IPS-18c (cell line): ENCODE results near the gene DLD.
"Not testable (repeated sequence)": the region's sequence is repeated elsewhere in the genome, so short reads cannot be mapped to it uniquely, and the experiment has no call there.

Source experiments
- H3K4me3 ChIP-seq: 2 replicates; pipeline ENCODE4 v1.7.0; 2013; ENCODE audit warnings: low read depth, mild to moderate bottlenecking, low read length, moderate library complexity; ENCODE audit not compliant: insufficient read depth
- H3K9me3 ChIP-seq: one replicate; pipeline ENCODE4 v1.6.1; 2013; ENCODE audit warnings: mild to moderate bottlenecking, low read length, moderate library complexity; ENCODE audit not compliant: control insufficient read depth, insufficient read depth

Gene DLD

GRCh38 chr7:107865956-107866775 is 24.8 kb upstream of the DLD start:
- Histone ChIP-seq H3K4me3 (no peak overlapping the region), H3K9me3 (no peaks in the 10 kb centered on the region)

GRCh38 chr7:107867858-107868466 is 23.0 kb upstream of the DLD start:
- Histone ChIP-seq H3K9me3 (no peaks in the 10 kb centered on the region), H3K4me3 (no peak overlapping the region)

DNA sequence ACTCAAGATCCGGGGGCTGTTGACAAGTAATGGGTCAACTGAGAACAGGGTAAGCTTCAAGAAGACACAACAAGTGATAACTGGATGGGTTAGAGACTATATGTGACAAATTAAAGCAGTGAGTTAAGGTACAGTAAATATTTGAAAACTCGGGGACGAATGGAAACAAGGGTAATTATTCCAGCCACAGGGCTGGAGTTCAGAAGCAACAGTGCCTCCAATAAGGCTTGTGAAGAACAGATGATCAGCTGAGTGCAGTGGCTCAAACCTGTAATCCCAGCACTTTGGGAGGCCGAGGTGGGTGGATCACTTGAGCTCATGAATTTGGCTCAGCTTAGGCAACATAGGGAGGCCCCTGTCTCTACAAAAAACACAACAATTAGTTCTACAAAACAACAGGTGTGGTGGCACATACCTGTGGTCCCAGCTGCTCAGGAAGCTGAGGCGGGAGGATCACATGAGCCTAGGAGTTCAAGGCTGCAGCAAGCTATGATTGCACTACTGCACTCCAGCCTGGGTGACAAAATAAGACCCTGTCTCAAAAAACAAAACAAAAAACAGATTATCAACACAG is 20.5 kb upstream of the DLD start:
- no peak overlapping the region for H3K4me3 ChIP-seq
- H3K9me3 ChIP-seq = no peaks in the 10 kb centered on the region

- no peaks in the 10 kb centered on the region for H3K9me3 ChIP-seq
- no peak overlapping the region for H3K4me3 ChIP-seq
These were observed 16.9 kb upstream of the DLD start for GRCh38 chr7:107874111-107874510.

DNA sequence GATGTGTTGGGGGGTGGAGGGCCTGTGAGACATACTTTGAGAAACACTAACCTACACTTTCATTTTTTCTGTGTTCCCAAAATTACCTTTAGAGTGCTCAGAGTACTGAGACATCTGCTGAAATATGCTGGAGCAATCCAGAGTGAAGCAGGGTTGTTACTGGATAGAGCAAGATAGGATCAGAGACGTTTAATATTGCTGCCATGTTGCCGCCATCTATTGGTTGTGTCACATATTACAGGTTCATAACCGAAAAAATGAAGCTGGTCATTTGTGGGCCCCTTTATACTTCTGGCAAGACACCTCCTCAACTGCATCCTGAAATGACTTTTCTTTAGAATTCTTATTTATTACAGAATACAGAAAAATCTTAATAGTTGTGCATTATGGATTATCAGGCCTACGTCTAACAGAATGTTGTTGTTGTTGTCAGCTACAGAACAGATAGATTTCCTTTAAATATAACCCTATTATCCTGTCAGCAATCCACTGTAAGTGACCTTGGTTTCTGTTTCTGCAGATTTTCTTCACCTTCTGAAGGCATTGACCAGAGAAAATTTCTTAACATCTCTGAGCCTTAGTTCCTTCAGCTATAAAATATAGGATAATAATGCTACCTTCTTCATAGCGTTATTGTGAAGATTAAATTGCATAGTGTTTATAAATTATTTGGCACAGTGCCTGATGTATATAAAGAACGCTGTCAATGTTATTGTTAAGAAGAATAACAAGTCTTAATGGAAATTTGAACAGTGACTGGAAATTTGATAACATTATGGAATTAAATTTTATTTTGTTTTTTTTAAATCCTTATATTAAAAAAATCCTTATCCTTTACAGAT is 16.2 kb upstream of the DLD start:
- Histone ChIP-seq H3K9me3 (no peaks in the 10 kb centered on the region), H3K4me3 (no peak overlapping the region)

DNA sequence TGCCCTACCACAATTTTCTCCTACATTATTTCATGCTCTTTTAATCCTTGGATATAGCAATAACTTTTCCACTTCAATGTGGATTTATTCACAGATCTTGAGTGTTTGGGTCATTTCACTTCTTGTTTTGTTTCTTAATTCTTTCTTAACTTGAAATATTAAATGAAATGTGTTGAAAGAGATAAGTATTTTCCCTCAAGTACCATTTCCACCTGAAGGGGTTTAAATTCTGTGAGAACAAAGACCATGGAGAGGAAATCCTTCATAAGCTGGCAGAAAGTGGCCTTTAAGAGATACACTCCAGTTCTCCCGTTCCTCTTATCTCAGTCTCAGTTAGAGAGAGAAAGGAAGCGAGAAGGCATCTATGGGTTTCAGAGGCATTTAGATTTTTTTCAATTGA is 14.1 kb upstream of the DLD start:
- Histone ChIP-seq H3K9me3 (no peaks in the 10 kb centered on the region), H3K4me3 (no peak overlapping the region)

GRCh38 chr7:107877731-107878382 is 13.1 kb upstream of the DLD start:
- Histone ChIP-seq H3K9me3 (no peaks in the 10 kb centered on the region), H3K4me3 (no peak overlapping the region)

GRCh38 chr7:107878636-107879035 is 12.3 kb upstream of the DLD start:
- Histone ChIP-seq H3K4me3 (no peak overlapping the region), H3K9me3 (no peaks in the 10 kb centered on the region)

DNA sequence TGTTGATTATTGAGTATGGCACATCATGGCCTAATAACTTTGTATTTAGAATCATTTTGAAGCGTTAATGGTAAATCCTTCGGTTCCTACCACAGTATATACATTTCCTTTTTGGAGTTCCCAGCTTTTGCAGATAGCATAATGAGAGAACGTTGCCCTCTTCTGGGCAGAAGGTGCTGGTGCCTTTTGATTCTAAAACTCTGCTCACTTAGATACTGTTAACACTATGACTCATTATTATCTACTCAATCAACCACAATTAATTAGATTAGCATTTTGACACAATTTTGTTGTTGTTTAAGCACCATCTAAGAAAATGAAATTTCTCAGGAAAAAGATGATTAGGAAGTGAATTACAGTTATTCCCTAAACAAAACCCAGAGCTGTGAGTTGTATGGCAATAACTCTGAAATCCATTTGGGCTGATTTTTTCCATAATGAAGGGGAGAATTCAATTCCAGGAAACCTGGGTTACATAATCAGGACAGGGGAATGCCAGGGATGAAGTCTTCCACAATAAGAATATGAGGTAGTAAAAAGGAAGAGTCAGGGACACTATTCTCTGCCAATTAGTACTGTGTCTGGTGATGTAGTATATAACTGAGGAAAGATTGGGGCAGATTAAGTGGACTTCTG is 11.5 kb upstream of the DLD start:
- H3K4me3 ChIP-seq = no peak overlapping the region
- no peaks in the 10 kb centered on the region for H3K9me3 ChIP-seq

- Histone ChIP-seq H3K9me3 (no peaks in the 10 kb centered on the region), H3K4me3 (no peak overlapping the region)
These were observed 8.2 kb upstream of the DLD start for GRCh38 chr7:107882766-107883165.

GRCh38 chr7:107884066-107884818 is 6.7 kb upstream of the DLD start:
- Histone ChIP-seq H3K4me3 (no peak overlapping the region), H3K9me3 (no peaks in the 10 kb centered on the region)

GRCh38 chr7:107887827-107888226 is 3.2 kb upstream of the DLD start:
- H3K4me3 ChIP-seq, H3K9me3 ChIP-seq: not testable (repeated sequence)

DNA sequence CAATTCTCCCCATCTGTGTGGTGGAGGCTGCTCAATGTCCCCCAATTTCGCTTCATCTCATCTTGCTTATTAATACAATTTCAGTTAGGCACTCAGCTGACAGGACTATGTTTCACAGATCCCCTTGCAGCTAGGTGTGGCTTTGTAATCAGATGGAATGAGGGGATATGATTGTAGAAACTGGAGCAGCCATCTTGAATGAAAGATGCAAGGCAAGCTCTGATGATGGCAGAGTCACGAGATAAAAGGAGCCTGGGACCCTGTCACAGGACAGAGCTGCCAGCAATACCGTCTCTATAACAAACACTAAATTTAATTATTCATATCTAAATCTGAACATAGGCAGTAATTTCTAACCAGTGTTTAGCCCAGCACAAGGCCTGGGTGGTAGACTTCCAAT is 991 bp upstream of the DLD start:
- no peak overlapping the region for H3K4me3 ChIP-seq
- H3K9me3 ChIP-seq = no peaks in the 10 kb centered on the region

DNA sequence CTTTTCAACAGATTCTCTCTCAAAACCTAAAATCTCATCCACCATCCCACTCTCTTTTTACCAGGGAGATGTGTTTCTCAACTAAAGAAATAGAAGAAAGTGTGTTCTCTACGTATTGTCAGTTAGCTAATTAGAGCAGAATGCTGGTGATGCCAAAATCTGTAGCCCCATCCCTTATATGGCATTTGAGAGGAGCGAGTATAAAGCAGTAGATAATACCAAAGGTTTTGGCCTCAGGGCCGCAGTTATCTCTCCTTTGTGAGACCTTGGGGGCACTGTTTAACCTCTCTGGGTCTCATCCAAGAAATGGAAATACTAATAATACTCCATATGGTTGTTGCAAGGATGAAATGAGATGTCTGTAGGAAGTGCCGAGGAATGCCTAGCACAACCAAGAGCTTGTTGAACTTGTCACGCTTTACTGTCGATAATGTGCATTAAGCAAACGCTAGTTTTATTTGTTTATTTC is 456 bp upstream of the DLD start:
- Histone ChIP-seq H3K4me3 (peak overlapping the region; percentile 67), H3K9me3 (no peaks in the 10 kb centered on the region)

GRCh38 chr7:107891636-107892366 is 818 bp downstream of the DLD start:
- H3K9me3 ChIP-seq = no peaks in the 10 kb centered on the region
- peak overlapping the region; percentile 67 for H3K4me3 ChIP-seq
